ENCODE data around the gene CDKN2C. TPM values are rescaled to one million over a fixed set of nuclear protein-coding genes. Genes with fewer than 3 reads are reported as not detected.
A peak's percentile ranks its signal among the peaks of the same experiment; 100 is the strongest.

CDKN2C gene
- total and polyA plus RNA-seq, 4 donors = 8.8 to 43.5 (median 17.2) TPM

GRCh38 chr1:50955116-50955515, 14.9 kb upstream of the CDKN2C start:
- H3K36me3 ChIP-seq (ENCODE audit: control insufficient read depth in 1 of 2, insufficient read depth in 2 of 2, low read length in 1 of 2) = no peaks in the 10 kb centered on the region
- ATAC-seq (ENCODE audit: low FRiP score) (no peak), DNase-seq (no peak)
- no peaks in the 10 kb centered on the region for H3K9me3 ChIP-seq (ENCODE audit: control insufficient read depth, low read length)
- H3K27ac ChIP-seq (ENCODE audit: low read depth in 1 of 2, low read length in 2 of 2) = no peak overlapping the region
- no peaks in the 10 kb centered on the region for H3K4me1 ChIP-seq (ENCODE audit: control insufficient read depth in 1 of 2, insufficient read depth in 2 of 2, low read length in 2 of 2)
- 20 to 23% methylated on average over 1 of the region's 1 CpG for whole genome bisulfite sequencing, 2 donors
- no peaks in the 10 kb centered on the region for H3K27me3 ChIP-seq (ENCODE audit: control insufficient read depth in 1 of 2, insufficient read depth in 2 of 2, low read length in 1 of 2)
- intact Hi-C loops (cut with DNase I) = no loop called here
- no peak overlapping the region for H3K4me3 ChIP-seq (ENCODE audit: low read length in 2 of 2)

GRCh38 chr1:50959303-50959912, 10.6 kb upstream of the CDKN2C start:
- DNase-seq (no peak), ATAC-seq (ENCODE audit: low FRiP score) (no peak)
- Histone ChIP-seq H3K36me3 (ENCODE audit: control insufficient read depth in 1 of 2, insufficient read depth in 2 of 2, low read length in 1 of 2) (no peaks in the 10 kb centered on the region), H3K27me3 (ENCODE audit: control insufficient read depth in 1 of 2, insufficient read depth in 2 of 2, low read length in 1 of 2) (no peaks in the 10 kb centered on the region), H3K4me1 (ENCODE audit: control insufficient read depth in 1 of 2, insufficient read depth in 2 of 2, low read length in 2 of 2) (no peaks in the 10 kb centered on the region), H3K9me3 (ENCODE audit: control insufficient read depth, low read length) (no peaks in the 10 kb centered on the region), H3K27ac (ENCODE audit: low read depth in 1 of 2, low read length in 2 of 2) (peak overlapping the region in 1 of 2 donors; percentile 1), H3K4me3 (ENCODE audit: low read length in 2 of 2) (peak overlapping the region; percentile 81 to 94)
- 1% methylated on average over 38 of the region's 38 CpGs for WGBS, 2 donors
- intact Hi-C loops (cut with DNase I) = no loop called here

GRCh38 chr1:50959913-50960844, 9.9 kb upstream of the CDKN2C start, which contains the start of gene FAF1:
Gene FAF1 (minus strand): TSS chr1:50960267. CDS start chr1:50959811, 456 bp downstream.
- DNase-seq (peak; percentile 98 to 99), ATAC-seq (ENCODE audit: low FRiP score) (peak; percentile 100)
- H3K36me3 ChIP-seq (ENCODE audit: control insufficient read depth in 1 of 2, insufficient read depth in 2 of 2, low read length in 1 of 2) = no peaks in the 10 kb centered on the region
- no peaks in the 10 kb centered on the region for H3K9me3 ChIP-seq (ENCODE audit: control insufficient read depth, low read length)
- intact Hi-C loops (cut with DNase I) = loop anchor here in 1 of 2 donors (10.0 kb wide), 1 partner anchor 185 kb away; no protein-coding TSS in a partner anchor
- H3K4me1 ChIP-seq (ENCODE audit: control insufficient read depth in 1 of 2, insufficient read depth in 2 of 2, low read length in 2 of 2) = no peaks in the 10 kb centered on the region
- peak within 1 kb of the TSS; percentile 84 to 94 for H3K4me3 ChIP-seq (ENCODE audit: low read length in 2 of 2)
- no peaks in the 10 kb centered on the region for H3K27me3 ChIP-seq (ENCODE audit: control insufficient read depth in 1 of 2, insufficient read depth in 2 of 2, low read length in 1 of 2)
- H3K27ac ChIP-seq (ENCODE audit: low read depth in 1 of 2, low read length in 2 of 2) = peak within 1 kb of the TSS in 1 of 2 donors; percentile 72
- WGBS, 2 donors = 0 to 1% methylated on average over 71 to 80 of the region's 80 CpGs

GRCh38 chr1:50964863-50965262, 5.2 kb upstream of the CDKN2C start:
- 92 to 94% methylated on average over 11 of the region's 11 CpGs for WGBS, 2 donors
- intact Hi-C loops (cut with DNase I) = loop anchor here in 1 of 2 donors (10.0 kb wide), 1 partner anchor 190 kb away; no protein-coding TSS in a partner anchor
- DNase-seq = no peak

GRCh38 chr1:50966991-50967390, 3.1 kb upstream of the CDKN2C start:
- intact Hi-C loops (cut with DNase I) = loop anchor here in 1 of 2 donors (10.0 kb wide), 1 partner anchor 192 kb away; no protein-coding TSS in a partner anchor
- no peak for DNase-seq

More at GRCh38 chr1:50964863-50965262, 5.2 kb upstream of the CDKN2C start:
- ATAC-seq (ENCODE audit: low FRiP score) = no peak
- H3K4me1 ChIP-seq (ENCODE audit: control insufficient read depth in 1 of 2, insufficient read depth in 2 of 2, low read length in 2 of 2) = peaks cover 0 to 2% of the 10 kb centered on the region in 2 donors
- H3K27me3 ChIP-seq (ENCODE audit: control insufficient read depth in 1 of 2, insufficient read depth in 2 of 2, low read length in 1 of 2) = no peaks in the 10 kb centered on the region
- no peaks in the 10 kb centered on the region for H3K36me3 ChIP-seq (ENCODE audit: control insufficient read depth in 1 of 2, insufficient read depth in 2 of 2, low read length in 1 of 2)
- no peak overlapping the region for H3K4me3 ChIP-seq (ENCODE audit: low read length in 2 of 2)
- no peak overlapping the region for H3K27ac ChIP-seq (ENCODE audit: low read depth in 1 of 2, low read length in 2 of 2)
- H3K9me3 ChIP-seq (ENCODE audit: control insufficient read depth, low read length) = no peaks in the 10 kb centered on the region

GRCh38 chr1:50967416-50968157, 2.5 kb upstream of the CDKN2C start:
- Histone ChIP-seq H3K36me3 (ENCODE audit: control insufficient read depth in 1 of 2, insufficient read depth in 2 of 2, low read length in 1 of 2) (no peaks in the 10 kb centered on the region), H3K9me3 (ENCODE audit: control insufficient read depth, low read length) (no peaks in the 10 kb centered on the region), H3K27ac (ENCODE audit: low read depth in 1 of 2, low read length in 2 of 2) (peak overlapping the region; percentile 64 to 87), H3K4me1 (ENCODE audit: control insufficient read depth in 1 of 2, insufficient read depth in 2 of 2, low read length in 2 of 2) (peaks cover 0 to 2% of the 10 kb centered on the region in 2 donors), H3K27me3 (ENCODE audit: control insufficient read depth in 1 of 2, insufficient read depth in 2 of 2, low read length in 1 of 2) (no peaks in the 10 kb centered on the region), H3K4me3 (ENCODE audit: low read length in 2 of 2) (peak overlapping the region; percentile 32 to 50)
- DNase-seq (no peak), ATAC-seq (ENCODE audit: low FRiP score) (no peak)
- intact Hi-C loops (cut with DNase I) = loop anchor here in 1 of 2 donors (10.0 kb wide), 1 partner anchor 193 kb away; no protein-coding TSS in a partner anchor
- 9 to 12% methylated on average over 17 of the region's 17 CpGs for WGBS, 2 donors

More at GRCh38 chr1:50966991-50967390, 3.1 kb upstream of the CDKN2C start:
- Histone ChIP-seq H3K4me1 (ENCODE audit: control insufficient read depth in 1 of 2, insufficient read depth in 2 of 2, low read length in 2 of 2) (peaks cover 0 to 2% of the 10 kb centered on the region in 2 donors), H3K9me3 (ENCODE audit: control insufficient read depth, low read length) (no peaks in the 10 kb centered on the region), H3K36me3 (ENCODE audit: control insufficient read depth in 1 of 2, insufficient read depth in 2 of 2, low read length in 1 of 2) (no peaks in the 10 kb centered on the region), H3K4me3 (ENCODE audit: low read length in 2 of 2) (peak overlapping the region in 1 of 2 donors; percentile 50), H3K27me3 (ENCODE audit: control insufficient read depth in 1 of 2, insufficient read depth in 2 of 2, low read length in 1 of 2) (no peaks in the 10 kb centered on the region), H3K27ac (ENCODE audit: low read depth in 1 of 2, low read length in 2 of 2) (no peak overlapping the region)
- ATAC-seq (ENCODE audit: low FRiP score) = no peak
- WGBS, 2 donors = 59 to 75% methylated on average over 3 of the region's 3 CpGs

GRCh38 chr1:50968158-50968820, 1.8 kb upstream of the CDKN2C start:
- peak; percentile 96 for ATAC-seq (ENCODE audit: low FRiP score)

More at GRCh38 chr1:50968158-50968820, 1.8 kb upstream of the CDKN2C start:
- H3K36me3 ChIP-seq (ENCODE audit: control insufficient read depth in 1 of 2, insufficient read depth in 2 of 2, low read length in 1 of 2) = no peaks in the 10 kb centered on the region
- peaks cover 0 to 2% of the 10 kb centered on the region in 2 donors for H3K4me1 ChIP-seq (ENCODE audit: control insufficient read depth in 1 of 2, insufficient read depth in 2 of 2, low read length in 2 of 2)
- DNase-seq = peak; percentile 96 to 97
- H3K27me3 ChIP-seq (ENCODE audit: control insufficient read depth in 1 of 2, insufficient read depth in 2 of 2, low read length in 1 of 2) = no peaks in the 10 kb centered on the region
- H3K27ac ChIP-seq (ENCODE audit: low read depth in 1 of 2, low read length in 2 of 2) = peak overlapping the region in 1 of 2 donors; percentile 83
- H3K4me3 ChIP-seq (ENCODE audit: low read length in 2 of 2) = peak overlapping the region; percentile 75 to 83
- 0% methylated on average over 65 to 70 of the region's 70 CpGs for WGBS, 2 donors
- H3K9me3 ChIP-seq (ENCODE audit: control insufficient read depth, low read length) = no peaks in the 10 kb centered on the region
- intact Hi-C loops (cut with DNase I) = loop anchor here in 1 of 2 donors (10.0 kb wide), 1 partner anchor 193 kb away; no protein-coding TSS in a partner anchor
